Liver (tissue), 9 donors: ENCODE results near the gene TAS2R41. TPM values are rescaled to one million over a fixed set of nuclear protein-coding genes. Genes with fewer than 3 reads are reported as not detected.

Experiments used
- DNase-seq: peaks from one replicate; pipeline ENCODE4 v3.0.0-alpha.2; 2017; ENCODE audit warnings: low spot score
- H3K27ac ChIP-seq, 2 donors: one replicate each; pipeline ENCODE4 v1.7.0; 2013; ENCODE audit warnings: inconsistent platforms in 2 of 2, low read length in 2 of 2, control low read depth in 1 of 2, low read depth in 1 of 2, mild to moderate bottlenecking in 1 of 2
- H3K27me3 ChIP-seq, 4 donors: one replicate each; pipeline versions ENCODE4 v1.6.1 to v1.7.0; 2013; ENCODE audit warnings: low read length in 3 of 4, inconsistent platforms in 1 of 4, mild to moderate bottlenecking in 1 of 4, moderate library complexity in 1 of 4; ENCODE audit not compliant: control insufficient read depth in 4 of 4, insufficient read depth in 4 of 4
- H3K36me3 ChIP-seq, 4 donors: one replicate each; pipeline versions ENCODE4 v1.6.1 to v1.7.0; 2013; ENCODE audit warnings: low read length in 3 of 4, mild to moderate bottlenecking in 3 of 4, low read depth in 1 of 4, moderate library complexity in 1 of 4; ENCODE audit not compliant: control insufficient read depth in 4 of 4, insufficient read depth in 3 of 4
- H3K4me1 ChIP-seq, 4 donors: one replicate each; pipeline versions ENCODE4 v1.6.1 to v1.7.0; 2013; ENCODE audit warnings: low read length in 3 of 4, mild to moderate bottlenecking in 3 of 4, moderate library complexity in 1 of 4; ENCODE audit not compliant: control insufficient read depth in 4 of 4, insufficient read depth in 4 of 4
- H3K4me3 ChIP-seq, 3 donors: one replicate each; pipeline versions ENCODE4 v1.6.1 to v1.7.0; 2013; ENCODE audit warnings: low read length in 3 of 3, control low read depth in 1 of 3, low read depth in 1 of 3, mild to moderate bottlenecking in 1 of 3
- H3K9ac ChIP-seq, 2 donors: one replicate each; pipeline ENCODE4 v1.7.0; 2013; ENCODE audit warnings: low read length in 2 of 2, mild to moderate bottlenecking in 2 of 2, moderate library complexity in 2 of 2, control low read depth in 1 of 2, low read depth in 1 of 2
- H3K9me3 ChIP-seq, 4 donors: one replicate each; pipeline versions ENCODE4 v1.6.1 to v1.7.0; 2013; ENCODE audit warnings: low read length in 3 of 4; ENCODE audit not compliant: control insufficient read depth in 4 of 4
- EGR1 ChIP-seq, 2 donors: IDR thresholded peaks; 2 replicates each; pipeline ENCODE4 v1.6.1; 2016 to 2018; ENCODE audit warnings: antibody characterized with exemption in 2 of 2, low read depth in 2 of 2
- FOXA1 ChIP-seq: IDR thresholded peaks from 2 replicates; pipeline ENCODE4 v1.6.1; 2016; ENCODE audit warnings: antibody characterized with exemption
- FOXA2 ChIP-seq: IDR thresholded peaks from 2 replicates; pipeline ENCODE4 v1.6.1; 2016; ENCODE audit warnings: antibody characterized with exemption
- GABPA ChIP-seq, 2 donors: IDR thresholded peaks in 1 of 2; conservative IDR thresholded peaks in 1 of 2; 2 replicates each; pipeline ENCODE4 v1.6.1; 2016; ENCODE audit warnings: antibody characterized with exemption in 2 of 2, mild to moderate bottlenecking in 1 of 2, moderate library complexity in 1 of 2
- HNF4A ChIP-seq, 2 donors: conservative IDR thresholded peaks; 2 replicates each; pipeline ENCODE4 v1.6.1; 2016; ENCODE audit warnings: antibody characterized with exemption in 2 of 2, mild to moderate bottlenecking in 2 of 2
- HNF4G ChIP-seq: IDR thresholded peaks from 2 replicates; pipeline ENCODE4 v1.6.1; 2016; ENCODE audit warnings: antibody characterized with exemption
- JUND ChIP-seq, 2 donors: IDR thresholded peaks; 2 replicates each; pipeline ENCODE4 v1.6.1; 2016; ENCODE audit warnings: antibody characterized with exemption in 2 of 2
- NR2F2 ChIP-seq: IDR thresholded peaks from 2 replicates; pipeline ENCODE4 v1.6.1; 2016; ENCODE audit warnings: antibody characterized with exemption
- RAD21 ChIP-seq, 2 donors: IDR thresholded peaks; 2 replicates each; pipeline ENCODE4 v1.6.1; 2016; ENCODE audit warnings: antibody characterized with exemption in 2 of 2, mild to moderate bottlenecking in 2 of 2
- RXRA ChIP-seq, 2 donors: IDR thresholded peaks; 2 replicates each; pipeline ENCODE4 v1.6.1; 2017 to 2018; ENCODE audit warnings: antibody characterized with exemption in 2 of 2, mild to moderate bottlenecking in 1 of 2
- SP1 ChIP-seq: IDR thresholded peaks from 2 replicates; pipeline ENCODE4 v1.6.1; 2018; ENCODE audit warnings: antibody characterized with exemption, mild to moderate bottlenecking
- TAF1 ChIP-seq: conservative IDR thresholded peaks from 2 replicates; pipeline ENCODE4 v1.6.1; 2016; ENCODE audit warnings: antibody characterized with exemption, mild to moderate bottlenecking
- YY1 ChIP-seq: IDR thresholded peaks from 2 replicates; pipeline ENCODE4 v1.6.1; 2016; ENCODE audit warnings: antibody characterized with exemption, mild to moderate bottlenecking
- WGBS: extraction: QIAGEN DNeasy Blood & Tissue Kit; methylation state at CpG from one replicate; pipeline ENCODE4 v1.1.7; 2013; 5-methylcytosine and 5-hydroxymethylcytosine counted together
- polyA plus RNA-seq, 2 donors: library from polyadenylated mRNA; stranded (reverse) in 1 of 2; unstranded in 1 of 2; fragments of 200-250 nt in 1 of 2; fragments of >200 nt in 1 of 2; fragmentation: Nextera tagmentation in 1 of 2; extraction: Ambion mirVana in 1 of 2; gene quantifications; one replicate each; pipeline versions ENCODE4 v1.2.1 to v1.2.3, GENCODE V29; 2013 to 2015
- total RNA-seq, 2 donors: library from RNA; depleted of rRNA; stranded (reverse); fragments of >200 nt; gene quantifications; one replicate each; pipeline ENCODE4 v1.2.3, GENCODE V29; 2014
- TF ChIP-seq, protein P1 (sequence below): fragments of 150-350 bp; IDR thresholded peaks from 2 replicates; pipeline ENCODE4 v1.5.1; 2017; ENCODE audit warnings: improper control_type of control experiment, low read depth, low read length; ENCODE audit not compliant: missing input control
- TF ChIP-seq, protein P2 (sequence below): IDR thresholded peaks from 2 replicates; pipeline ENCODE4 v1.6.1; 2016; ENCODE audit warnings: antibody characterized with exemption
- TF ChIP-seq, protein P3 (sequence below): IDR thresholded peaks from 2 replicates; pipeline ENCODE4 v1.6.1; 2016; ENCODE audit warnings: antibody characterized with exemption, mild to moderate bottlenecking
- TF ChIP-seq, protein P4 (sequence below): IDR thresholded peaks from 2 replicates; pipeline ENCODE4 v1.6.1; 2016; ENCODE audit warnings: antibody characterized with exemption
- TF ChIP-seq, protein P5 (sequence below): IDR thresholded peaks from 2 replicates; pipeline ENCODE4 v1.6.1; 2016; ENCODE audit warnings: antibody characterized with exemption
- donor health status: healthy.
- donor health status: healthy.
- donor health status: healthy.
- donor health status: healthy.
- donor health status: healthy.

Gene TAS2R41
- total and polyA plus RNA-seq, 4 donors, result 0.25 TPM; not detected in 3

- TF ChIP-seq, protein P1, sequence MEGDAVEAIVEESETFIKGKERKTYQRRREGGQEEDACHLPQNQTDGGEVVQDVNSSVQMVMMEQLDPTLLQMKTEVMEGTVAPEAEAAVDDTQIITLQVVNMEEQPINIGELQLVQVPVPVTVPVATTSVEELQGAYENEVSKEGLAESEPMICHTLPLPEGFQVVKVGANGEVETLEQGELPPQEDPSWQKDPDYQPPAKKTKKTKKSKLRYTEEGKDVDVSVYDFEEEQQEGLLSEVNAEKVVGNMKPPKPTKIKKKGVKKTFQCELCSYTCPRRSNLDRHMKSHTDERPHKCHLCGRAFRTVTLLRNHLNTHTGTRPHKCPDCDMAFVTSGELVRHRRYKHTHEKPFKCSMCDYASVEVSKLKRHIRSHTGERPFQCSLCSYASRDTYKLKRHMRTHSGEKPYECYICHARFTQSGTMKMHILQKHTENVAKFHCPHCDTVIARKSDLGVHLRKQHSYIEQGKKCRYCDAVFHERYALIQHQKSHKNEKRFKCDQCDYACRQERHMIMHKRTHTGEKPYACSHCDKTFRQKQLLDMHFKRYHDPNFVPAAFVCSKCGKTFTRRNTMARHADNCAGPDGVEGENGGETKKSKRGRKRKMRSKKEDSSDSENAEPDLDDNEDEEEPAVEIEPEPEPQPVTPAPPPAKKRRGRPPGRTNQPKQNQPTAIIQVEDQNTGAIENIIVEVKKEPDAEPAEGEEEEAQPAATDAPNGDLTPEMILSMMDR, result no peak
These were observed 19.4 kb upstream of the TAS2R41 start (continued) for GRCh38 chr7:143458263-143458662.

DNA sequence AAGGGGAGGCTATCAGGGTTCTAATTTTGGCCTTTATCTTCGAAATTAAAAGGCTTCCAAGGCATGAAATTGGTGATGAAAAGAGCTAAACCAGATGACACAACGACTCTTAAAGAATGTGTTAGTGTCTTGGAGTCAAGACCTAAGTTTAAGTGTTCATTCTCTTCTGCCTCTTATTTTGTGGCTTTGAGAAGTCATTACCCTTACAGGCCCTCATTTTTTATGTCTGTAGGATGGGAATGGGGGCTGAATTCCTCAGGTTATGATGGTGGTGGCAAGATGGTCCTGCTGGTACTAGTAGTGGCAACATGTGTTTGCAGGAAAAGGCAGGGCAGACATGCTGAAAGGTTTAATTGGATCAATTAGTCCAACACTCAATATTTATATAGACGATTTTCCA lies 19.0 kb upstream of the TAS2R41 start:
- Histone ChIP-seq H3K27me3 (no peaks in the 10 kb centered on the region), H3K4me1 (no peaks in the 10 kb centered on the region), H3K9ac (no peak overlapping the region), H3K4me3 (no peak overlapping the region), H3K36me3 (no peaks in the 10 kb centered on the region), H3K27ac (no peak overlapping the region), H3K9me3 (no peaks in the 10 kb centered on the region)
- WGBS, result 74% methylated on average over 3 of the region's 3 CpGs
- DNase-seq, result no peak
- TF ChIP-seq HNF4A (conservative IDR thresholded peaks at IDR 0.05) (no peak), SP1 (no peak), EGR1 (IDR thresholded peaks at IDR 0.05; ENCODE audit: low read depth in 2 of 2) (no peak), FOXA1 (no peak), HNF4G (no peak), YY1 (no peak), JUND (IDR thresholded peaks at IDR 0.05) (no peak), GABPA (IDR thresholded peaks at IDR 0.05 in 1 of 2, conservative IDR thresholded peaks at IDR 0.05 in 1 of 2) (no peak), RAD21 (IDR thresholded peaks at IDR 0.05) (no peak), TAF1 (no peak), FOXA2 (no peak), RXRA (IDR thresholded peaks at IDR 0.05) (no peak), NR2F2 (no peak)
- TF ChIP-seq, protein P2, sequence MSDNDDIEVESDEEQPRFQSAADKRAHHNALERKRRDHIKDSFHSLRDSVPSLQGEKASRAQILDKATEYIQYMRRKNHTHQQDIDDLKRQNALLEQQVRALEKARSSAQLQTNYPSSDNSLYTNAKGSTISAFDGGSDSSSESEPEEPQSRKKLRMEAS, result no peak
- TF ChIP-seq, protein P3, sequence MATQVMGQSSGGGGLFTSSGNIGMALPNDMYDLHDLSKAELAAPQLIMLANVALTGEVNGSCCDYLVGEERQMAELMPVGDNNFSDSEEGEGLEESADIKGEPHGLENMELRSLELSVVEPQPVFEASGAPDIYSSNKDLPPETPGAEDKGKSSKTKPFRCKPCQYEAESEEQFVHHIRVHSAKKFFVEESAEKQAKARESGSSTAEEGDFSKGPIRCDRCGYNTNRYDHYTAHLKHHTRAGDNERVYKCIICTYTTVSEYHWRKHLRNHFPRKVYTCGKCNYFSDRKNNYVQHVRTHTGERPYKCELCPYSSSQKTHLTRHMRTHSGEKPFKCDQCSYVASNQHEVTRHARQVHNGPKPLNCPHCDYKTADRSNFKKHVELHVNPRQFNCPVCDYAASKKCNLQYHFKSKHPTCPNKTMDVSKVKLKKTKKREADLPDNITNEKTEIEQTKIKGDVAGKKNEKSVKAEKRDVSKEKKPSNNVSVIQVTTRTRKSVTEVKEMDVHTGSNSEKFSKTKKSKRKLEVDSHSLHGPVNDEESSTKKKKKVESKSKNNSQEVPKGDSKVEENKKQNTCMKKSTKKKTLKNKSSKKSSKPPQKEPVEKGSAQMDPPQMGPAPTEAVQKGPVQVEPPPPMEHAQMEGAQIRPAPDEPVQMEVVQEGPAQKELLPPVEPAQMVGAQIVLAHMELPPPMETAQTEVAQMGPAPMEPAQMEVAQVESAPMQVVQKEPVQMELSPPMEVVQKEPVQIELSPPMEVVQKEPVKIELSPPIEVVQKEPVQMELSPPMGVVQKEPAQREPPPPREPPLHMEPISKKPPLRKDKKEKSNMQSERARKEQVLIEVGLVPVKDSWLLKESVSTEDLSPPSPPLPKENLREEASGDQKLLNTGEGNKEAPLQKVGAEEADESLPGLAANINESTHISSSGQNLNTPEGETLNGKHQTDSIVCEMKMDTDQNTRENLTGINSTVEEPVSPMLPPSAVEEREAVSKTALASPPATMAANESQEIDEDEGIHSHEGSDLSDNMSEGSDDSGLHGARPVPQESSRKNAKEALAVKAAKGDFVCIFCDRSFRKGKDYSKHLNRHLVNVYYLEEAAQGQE, result no peak
- TF ChIP-seq, protein P4, sequence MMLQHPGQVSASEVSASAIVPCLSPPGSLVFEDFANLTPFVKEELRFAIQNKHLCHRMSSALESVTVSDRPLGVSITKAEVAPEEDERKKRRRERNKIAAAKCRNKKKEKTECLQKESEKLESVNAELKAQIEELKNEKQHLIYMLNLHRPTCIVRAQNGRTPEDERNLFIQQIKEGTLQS, result no peak
- TF ChIP-seq, protein P5, sequence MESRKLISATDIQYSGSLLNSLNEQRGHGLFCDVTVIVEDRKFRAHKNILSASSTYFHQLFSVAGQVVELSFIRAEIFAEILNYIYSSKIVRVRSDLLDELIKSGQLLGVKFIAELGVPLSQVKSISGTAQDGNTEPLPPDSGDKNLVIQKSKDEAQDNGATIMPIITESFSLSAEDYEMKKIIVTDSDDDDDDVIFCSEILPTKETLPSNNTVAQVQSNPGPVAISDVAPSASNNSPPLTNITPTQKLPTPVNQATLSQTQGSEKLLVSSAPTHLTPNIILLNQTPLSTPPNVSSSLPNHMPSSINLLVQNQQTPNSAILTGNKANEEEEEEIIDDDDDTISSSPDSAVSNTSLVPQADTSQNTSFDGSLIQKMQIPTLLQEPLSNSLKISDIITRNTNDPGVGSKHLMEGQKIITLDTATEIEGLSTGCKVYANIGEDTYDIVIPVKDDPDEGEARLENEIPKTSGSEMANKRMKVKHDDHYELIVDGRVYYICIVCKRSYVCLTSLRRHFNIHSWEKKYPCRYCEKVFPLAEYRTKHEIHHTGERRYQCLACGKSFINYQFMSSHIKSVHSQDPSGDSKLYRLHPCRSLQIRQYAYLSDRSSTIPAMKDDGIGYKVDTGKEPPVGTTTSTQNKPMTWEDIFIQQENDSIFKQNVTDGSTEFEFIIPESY, result no peak
- TF ChIP-seq, protein P1, result no peak
